HG03066 (cell line): ENCODE data around the gene EIF4G3.
"Not testable (repeated sequence)": the region's sequence is repeated elsewhere in the genome, so short reads cannot be mapped to it uniquely, and the experiment has no call there.

Experiments
- ATAC-seq: cut with Tn5 transposase; IDR thresholded peaks from one replicate; pipeline ENCODE4 v1.9.1; 2021; ENCODE audit warnings: low read depth; ENCODE audit not compliant: unreplicated experiment

EIF4G3 gene

DNA sequence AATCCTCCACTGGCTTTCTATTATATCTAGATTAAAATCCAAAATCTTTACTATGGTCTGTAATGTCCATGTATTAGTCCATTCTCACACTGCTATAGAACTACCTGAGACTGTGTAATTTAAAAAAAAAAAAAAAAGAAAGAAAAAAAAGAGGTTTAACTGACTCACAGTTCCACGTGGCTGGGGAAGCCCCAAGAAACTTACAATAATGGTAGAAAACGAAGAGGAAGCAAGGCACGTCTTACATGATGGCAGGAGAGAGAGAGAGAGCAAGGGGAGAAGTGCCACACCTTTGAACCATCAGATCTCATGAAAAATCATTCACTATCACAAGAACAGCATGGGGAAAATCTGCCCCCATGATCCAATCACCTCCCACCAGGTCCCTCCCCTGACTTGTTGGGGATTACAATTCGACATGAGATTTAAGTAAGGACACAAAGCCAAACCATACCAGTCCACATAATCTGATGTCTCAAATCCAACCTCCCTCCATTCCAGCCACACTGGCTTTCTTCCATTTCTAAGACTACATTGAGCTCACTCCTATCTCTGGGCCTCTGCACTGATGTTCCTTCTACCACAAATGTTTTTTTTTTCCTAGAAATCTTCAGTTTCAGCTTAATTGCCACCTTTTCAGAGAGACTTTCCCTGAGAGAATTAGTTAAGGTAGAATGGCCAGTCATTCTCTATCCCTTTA, 92.4 kb downstream of the EIF4G3 start:
- no peak for ATAC-seq

DNA sequence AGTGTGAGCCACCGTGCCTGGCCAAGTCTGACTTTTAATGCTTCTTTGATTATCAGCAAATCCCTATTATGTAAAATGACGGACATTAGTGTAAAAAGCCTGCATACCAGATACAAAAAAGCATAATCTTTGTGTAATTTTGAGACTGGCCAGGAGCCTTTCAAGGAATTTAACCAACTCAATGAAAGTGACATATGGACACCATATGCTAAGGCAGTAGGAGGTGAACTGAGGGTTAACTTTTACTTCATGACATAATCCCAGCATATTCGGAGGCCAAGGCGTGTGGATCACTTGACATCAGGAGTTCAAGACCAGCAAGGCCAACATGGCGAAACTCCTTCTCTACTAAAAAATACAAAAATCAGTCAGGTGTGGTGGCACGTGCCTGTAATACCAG, 94.6 kb downstream of the EIF4G3 start:
- no peak for ATAC-seq

DNA sequence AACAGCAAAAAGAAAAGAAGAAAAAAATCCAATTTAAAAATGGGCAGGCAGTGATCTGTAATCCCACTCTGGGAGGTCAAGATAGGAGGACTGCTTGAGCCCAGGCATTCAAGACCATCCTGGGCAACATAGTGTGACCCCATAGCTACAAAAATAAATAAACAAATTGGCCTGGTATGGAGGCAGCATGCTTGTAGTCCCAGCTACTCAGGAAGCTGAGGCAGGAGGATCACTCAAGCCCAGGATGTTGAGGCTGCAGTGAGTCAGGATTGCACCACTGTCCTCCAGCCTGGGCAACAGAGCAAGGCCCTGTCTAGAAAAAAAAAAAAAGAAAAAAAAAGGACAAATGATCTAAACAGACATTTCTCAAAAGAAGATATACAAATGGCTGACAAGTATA, 99.6 kb downstream of the EIF4G3 start:
- ATAC-seq, result no peak

DNA sequence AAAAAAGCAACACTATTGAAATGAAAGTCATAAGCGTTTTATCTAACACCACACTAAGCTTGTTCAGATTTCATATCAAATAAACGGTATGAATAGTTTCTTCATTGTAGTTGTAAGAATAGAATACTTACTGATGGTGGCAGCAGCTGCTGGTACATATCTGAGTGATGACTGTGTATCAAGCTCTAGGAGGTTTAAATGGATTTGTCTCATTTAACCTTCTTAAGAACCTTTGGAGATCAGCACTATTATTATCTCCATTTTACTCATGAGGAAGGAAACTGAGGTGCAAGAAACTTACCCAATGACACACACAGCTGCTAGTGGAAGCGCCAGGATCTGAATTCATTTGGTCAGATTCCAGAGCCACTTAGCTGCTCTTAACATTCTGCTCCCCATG, 104.0 kb downstream of the EIF4G3 start:
- no peak for ATAC-seq

DNA sequence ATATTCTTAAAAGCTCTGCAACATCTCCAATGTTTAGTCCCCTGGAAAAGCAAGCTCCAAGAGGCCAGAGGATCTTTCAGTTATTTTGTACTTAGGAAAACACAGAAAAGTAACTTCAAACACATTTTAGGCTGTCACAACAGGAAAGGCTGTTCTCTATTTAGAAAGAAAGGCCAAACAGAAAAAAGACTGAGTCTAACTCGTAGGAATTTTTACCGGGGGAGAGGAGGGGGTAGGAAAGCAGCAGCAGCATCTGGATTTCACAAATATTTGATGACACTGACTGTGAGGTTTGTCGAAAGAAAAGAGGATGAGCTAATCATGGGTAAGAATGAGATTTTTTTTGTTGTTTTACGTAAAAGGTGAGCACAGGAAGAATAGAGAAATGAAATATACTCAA, 107.1 kb downstream of the EIF4G3 start:
- no peak for ATAC-seq

DNA sequence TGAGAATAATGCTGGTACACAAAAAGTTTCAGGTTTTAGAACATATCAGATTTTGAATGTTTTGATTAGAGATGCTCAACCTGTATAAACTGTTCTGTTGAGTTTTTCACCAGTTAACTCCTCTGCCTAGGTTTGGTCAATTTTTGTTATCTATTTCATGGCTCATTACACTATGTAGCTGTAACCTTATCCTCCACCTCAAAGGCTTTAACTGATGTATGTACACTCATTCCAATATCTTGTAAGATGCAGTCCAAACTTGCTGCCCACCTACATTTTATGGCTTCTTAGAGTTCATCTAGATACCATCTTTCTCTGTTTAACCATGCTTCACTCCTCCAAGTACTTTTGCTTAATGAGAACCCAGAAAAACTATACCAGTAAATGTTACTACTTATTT, 107.8 kb downstream of the EIF4G3 start:
- no peak for ATAC-seq

DNA sequence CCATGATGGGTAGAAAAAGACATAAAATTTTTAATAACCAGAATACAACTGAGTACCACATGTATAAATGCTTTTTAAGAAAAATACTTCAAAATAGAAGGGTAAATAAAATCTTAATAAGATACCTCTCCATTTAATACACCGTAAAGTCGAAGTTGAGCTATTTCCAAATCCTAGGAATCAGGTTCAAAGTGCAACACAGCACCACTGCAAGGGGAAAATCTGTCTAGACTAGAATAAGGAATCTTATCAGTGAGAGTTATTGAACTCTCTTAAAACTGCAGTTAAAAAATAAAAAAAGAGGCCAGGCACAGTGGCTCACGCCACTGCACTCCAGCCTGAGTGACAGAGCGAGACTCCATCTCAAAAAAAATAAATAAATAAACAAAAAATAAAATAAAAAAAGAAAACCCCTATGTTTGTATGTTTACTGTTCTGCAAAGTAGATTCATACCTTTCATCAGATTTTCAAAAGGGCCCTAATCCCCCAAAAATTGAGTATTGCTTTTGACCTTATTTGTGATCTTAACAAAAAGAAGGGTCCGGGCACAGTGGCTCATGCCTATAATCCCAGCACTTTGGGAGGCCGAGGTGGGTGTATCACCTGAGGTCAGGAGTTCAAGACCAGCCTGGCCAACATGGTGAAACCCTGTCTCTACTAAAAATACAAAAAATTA, 109.0 kb downstream of the EIF4G3 start:
- no peak for ATAC-seq

DNA sequence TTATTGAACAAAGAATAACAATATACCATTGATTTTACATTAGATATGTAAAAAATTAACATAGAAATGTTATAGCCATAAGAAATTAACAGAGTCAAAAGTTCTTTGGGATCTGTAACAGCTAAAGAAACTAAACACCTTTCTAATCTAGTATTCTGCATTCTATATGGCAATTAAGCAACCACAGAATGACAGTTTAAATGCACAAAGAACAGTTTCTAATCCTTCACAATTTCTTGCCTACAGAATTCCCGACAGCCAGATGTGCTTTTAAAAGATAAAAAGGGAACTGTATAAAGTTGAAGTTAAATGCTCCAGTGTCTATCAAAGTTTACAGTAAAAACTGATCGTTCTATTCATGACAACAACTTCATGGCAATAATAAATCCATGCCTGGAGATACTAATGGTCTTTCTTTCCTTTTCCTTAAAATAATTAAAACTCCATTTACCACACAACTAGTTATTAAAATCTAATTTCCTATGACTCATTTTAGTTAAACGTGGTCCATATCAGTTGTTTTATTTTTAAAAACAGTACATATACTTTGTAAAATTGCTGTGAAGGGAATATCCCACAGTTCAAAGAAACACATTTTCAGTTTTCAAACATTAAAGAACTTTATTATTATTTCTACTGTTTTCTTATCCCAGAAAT, 110.2 kb downstream of the EIF4G3 start:
- ATAC-seq, result no peak

DNA sequence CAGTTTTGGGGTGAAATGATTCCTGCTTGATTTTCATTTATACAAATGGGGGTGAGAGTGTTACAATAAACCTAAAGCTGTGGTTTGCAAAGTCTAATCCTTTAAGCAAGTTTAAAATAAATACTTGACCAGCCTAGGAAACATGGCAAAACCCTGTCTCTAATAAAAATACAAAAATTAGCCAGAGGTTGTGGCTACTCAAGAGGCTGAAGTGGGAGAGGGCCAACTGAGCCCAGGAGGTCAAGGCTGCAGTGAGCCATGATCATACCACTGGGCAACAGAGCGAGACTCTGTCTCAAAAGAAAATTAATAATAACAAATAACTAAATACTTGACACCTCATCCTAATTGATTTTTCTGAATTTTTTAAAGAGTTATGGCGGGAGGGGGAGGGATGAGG, 110.8 kb downstream of the EIF4G3 start:
- ATAC-seq, result no peak

DNA sequence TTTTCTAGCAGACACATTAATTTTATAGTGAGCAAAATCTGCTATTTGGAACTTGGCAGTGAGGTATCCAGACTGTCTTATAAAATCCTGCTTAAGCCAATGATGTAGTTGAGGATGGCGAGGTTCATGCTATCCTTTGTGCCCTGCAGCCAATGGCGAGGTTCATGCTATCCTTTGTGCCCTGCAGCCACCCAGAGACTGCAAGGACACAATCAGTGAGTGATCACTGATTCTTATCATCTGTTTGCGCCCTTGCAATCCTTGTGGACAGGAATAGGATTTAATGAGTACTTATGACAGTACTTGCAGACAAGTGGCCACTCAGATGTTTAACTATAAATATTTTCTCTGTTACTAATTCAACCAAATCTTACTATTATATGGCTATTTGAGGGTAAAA, 112.6 kb downstream of the EIF4G3 start:
- no peak for ATAC-seq

DNA sequence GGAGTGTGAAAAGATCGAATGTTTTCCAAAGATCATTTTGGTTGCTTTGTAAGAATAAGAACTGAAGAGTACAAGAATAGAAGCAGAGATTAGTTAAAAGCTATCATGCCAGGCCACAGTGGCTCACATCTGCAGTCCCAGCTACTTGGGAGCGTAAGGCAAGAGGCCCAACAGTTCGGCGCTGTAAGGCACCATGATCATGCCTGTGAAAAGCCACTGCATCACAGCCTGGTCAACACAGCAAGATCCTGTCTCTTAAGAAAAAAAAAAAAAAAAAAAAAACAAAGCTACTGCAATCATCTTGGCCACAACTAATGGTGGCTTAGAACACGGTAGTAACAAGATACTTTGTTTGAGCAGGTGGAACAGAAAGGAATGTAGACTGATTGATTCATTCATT, 116.2 kb downstream of the EIF4G3 start:
- ATAC-seq, result no peak

DNA sequence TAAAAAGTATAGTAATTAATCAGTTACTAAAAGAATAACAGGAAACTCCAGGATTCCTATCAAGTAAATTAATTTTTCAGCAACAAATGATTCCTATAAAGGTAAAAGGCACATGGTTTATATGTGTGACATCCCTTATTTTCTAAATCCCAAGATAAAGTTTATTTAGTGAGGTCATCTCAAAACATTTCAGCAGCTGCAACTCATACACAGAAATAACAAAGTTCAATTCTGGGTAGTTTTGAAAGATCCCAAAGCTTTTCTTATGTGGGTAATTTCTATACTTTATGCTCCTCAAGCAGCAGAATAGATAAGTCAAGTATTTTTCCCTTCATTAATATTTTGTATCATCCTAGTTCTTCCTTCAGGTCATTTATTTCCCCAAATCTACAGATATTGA, 117.7 kb downstream of the EIF4G3 start:
- no peak for ATAC-seq

DNA sequence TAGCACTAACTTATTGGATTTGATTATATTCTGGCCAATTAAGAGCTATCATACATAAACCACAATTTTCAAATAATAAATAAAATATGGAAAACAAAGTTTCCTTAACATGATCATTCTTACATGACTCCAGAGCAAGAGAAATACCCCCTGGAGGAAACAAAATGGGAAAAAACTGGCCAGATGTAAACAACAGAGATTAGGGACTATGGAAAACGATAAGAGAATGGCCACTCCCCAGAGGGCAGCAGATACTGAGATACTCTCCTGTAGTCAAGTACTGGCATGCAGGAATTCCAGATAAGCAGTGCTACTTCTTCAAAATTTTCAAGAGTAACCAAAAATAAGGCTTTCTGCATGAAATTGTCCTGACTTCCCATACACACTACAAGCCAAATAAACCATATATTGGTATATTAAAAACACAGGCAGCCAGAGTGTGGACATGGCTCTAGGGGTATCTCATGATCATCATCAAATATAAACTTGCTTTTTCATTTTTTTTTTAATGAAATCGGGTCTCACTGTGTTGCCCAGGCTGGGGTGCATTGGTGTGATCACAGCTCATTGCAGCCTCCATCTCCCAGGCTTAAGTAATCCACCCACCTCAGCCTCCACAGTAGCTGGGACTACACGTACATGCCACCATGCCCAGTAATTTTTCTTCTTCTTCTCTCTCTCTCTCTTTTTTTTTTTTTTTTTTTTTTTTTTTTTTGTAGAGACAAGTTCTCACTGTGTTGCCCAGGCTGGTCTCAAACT, 118.5 kb downstream of the EIF4G3 start:
- ATAC-seq, result no peak

DNA sequence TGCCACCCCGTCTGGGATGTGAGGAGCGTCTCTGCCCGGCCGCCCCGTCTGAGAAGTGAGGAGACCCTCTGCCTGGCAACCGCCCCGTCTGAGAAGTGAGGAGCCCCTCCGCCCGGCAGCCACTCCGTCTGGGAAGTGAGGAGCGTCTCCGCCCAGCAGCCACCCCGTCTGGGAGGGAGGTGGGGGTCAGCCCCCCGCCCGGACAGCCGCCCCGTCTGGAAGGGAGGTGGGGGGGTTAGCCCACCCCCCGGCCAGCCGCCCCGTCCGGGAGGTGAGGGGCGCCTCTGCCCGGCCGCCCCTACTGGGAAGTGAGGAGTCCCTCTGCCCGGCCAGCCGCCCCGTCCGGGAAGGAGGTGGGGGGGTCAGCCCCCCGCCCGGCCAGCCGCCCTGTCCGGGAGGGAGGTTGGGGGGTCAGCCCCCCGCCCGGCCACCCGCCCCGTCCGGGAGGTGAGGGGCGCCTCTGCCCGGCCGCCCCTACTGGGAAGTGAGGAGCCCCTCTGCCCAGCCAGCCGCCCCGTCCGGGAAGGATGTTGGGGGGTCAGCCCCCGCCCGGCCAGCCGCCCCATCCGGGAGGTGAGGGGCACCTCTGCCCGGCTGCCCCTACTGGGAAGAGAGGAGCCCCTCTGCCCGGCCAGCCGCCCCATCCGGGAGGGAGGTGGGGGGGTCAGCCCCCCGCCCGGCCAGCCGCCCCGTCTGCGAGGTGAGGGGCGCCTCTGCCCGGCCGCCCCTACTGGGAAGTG, 123.3 kb downstream of the EIF4G3 start:
- not testable (repeated sequence) for ATAC-seq

DNA sequence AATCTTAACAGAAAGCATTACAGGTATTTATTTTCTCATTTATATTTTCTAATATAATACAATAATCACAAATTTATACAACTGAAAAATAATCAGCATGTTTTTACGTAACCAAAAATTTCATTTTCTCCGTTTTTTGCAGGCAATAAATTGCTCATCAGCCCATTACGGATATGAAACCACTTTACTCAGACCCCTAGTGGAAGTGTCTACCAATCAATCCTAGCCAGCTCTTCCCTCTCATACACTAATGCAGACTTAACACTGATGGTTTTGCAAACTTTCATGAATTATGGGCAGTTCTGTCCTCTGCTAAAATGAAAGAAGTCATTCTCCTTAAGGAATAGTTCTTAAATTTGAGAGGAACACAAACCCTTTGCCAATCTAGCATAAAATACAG, 124.7 kb downstream of the EIF4G3 start:
- ATAC-seq, result no peak

DNA sequence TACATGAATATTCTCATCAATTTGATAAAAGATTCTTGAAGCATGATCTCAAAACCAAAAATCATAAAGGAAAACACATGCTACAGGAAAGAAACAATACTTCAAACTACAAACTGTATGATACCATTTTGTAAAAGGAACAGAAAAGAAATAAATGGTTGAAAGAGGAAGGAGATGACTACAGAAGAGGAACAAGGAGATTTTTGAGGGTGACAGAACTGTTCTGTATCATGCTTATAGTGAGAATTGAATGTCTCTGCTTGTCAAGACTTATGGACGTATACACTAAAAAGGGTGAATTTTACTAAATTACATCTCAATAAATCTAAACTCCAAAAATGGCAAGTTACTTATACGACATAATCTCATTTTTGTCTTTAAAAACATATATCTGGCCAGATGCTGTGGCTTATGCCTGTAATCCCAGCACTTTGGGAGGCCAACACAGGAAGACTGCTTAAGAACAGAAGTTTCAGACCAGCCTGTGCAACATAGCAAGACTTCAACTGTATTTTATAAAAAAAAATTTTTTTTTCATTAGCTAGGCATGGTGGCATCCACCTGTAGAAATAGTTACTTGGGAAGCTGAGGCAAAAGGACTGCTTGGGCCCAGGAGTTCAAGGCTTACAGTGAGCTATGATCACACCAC, 125.4 kb downstream of the EIF4G3 start:
- ATAC-seq, result no peak

DNA sequence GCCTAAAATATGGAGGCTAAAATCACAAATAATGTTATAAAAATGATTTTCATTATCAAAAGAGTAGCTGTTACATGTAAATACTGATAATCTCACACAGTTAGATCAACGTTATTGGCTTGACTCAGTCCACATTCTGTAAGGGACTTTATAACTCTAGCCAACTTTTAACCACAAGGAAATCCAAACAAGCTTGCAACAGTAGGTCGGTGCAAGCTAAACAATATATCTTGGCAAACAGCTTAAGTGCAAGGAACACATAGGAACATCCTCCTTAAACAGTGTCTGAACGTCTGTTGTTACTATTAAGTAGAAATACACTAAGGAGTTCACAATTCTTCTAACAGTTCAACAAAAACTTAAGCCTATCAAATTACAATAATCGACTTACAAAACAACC, 126.7 kb downstream of the EIF4G3 start:
- ATAC-seq, result no peak

DNA sequence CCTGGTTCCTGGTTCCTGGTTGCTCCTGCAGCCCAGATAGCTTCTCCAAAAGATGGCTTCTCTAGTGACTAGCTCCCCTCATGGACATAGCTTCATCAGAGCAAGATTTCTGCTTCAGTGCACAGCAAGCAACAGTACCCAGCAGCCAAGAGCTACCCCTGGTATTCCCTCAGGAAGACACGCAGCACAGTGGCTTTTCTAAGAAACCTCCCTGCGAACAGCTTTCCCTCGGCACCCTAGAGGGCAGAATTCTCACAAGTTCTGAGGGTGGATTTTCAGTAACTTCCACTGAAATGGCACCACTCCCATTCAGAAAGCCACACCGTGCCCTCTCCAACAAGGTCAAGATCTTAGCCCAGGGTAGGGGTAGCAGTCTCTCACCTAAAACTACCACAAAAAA, 128.2 kb downstream of the EIF4G3 start:
- no peak for ATAC-seq

DNA sequence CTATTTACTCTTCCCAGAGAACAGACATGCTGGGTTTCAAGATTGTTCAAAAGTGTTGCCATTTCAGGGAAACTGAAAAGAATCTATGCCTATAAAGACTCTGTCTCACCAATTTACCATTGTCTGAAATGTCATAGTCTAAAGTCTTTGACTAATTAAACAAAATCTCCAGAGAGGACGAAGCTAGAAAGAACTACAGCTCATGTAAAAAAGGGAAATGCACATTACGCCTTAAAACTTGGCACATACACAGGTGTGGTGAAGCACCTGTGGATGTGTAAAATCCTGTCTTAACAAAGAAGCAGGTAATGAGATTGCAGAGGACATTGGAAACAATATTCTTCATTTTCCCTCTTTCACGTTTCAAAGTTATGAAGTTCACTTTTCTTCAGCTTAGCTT, 130.6 kb downstream of the EIF4G3 start:
- no peak for ATAC-seq

DNA sequence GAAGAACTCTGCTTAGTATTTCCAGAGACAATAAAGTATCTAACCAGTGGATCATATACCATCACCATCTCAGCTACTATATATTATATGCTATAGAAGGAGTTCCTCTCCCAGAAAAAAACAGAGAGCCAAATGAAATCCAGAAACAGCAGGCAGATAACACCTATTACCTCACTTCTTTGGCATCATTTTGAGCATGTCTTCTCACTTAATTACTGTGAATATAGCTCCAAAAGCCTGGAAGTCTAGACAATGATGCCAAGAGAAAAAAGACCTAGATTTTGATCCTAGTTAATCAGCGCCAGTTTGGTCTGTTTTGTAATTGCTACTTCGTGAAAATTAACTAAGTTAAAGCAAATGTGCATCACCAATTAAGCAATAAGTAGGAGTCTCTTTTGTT, 131.3 kb downstream of the EIF4G3 start:
- no peak for ATAC-seq
